H1 (cell line): Measurements from ENCODE around the gene TBC1D22B. TPM values are rescaled to one million over a fixed set of nuclear protein-coding genes. Genes with fewer than 3 reads are reported as not detected.

Source experiments
- CTCF ChIA-PET: fragments of 300-600 bp; sonication (Branson Sonifier 250); formaldehyde crosslinking; loops from one replicate; lab custom pipeline; 2021; ENCODE audit not compliant: partially characterized antibody; lab: Charles Lee
- POLR2A ChIA-PET: fragments of 300-600 bp; sonication (Branson Sonifier 250); formaldehyde crosslinking; loops from one replicate; lab custom pipeline; 2021; ENCODE audit warnings: inconsistent platforms; ENCODE audit not compliant: partially characterized antibody; lab: Charles Lee
- DNase-seq, 2 experiments: peaks; one replicate each; pipeline versions ENCODE4 v3.0.0 to v3.0.0-alpha.2; 2010 to 2022; ENCODE audit warnings: low spot score in 2 of 2, low read depth in 1 of 2, mixed read lengths in 1 of 2
- FAIRE-seq: peaks from 2 replicates; lab custom pipeline; 2011; peaks lifted over from hg19 to GRCh38; lab: Jason Lieb, UNC
- H2AFZ ChIP-seq: 2 replicates; pipeline ENCODE4 v1.8.1; 2012; ENCODE audit warnings: low read length, inconsistent platforms
- H2AK5ac ChIP-seq: 2 replicates; pipeline ENCODE4 v1.6.1; 2013; ENCODE audit warnings: low read depth, low read length
- H2BK120ac ChIP-seq: replicated peaks from 2 replicates; pipeline ENCODE3; 2013; ENCODE audit warnings: low read depth, low read length, inconsistent platforms
- H2BK12ac ChIP-seq: 2 replicates; pipeline ENCODE4 v1.6.1; 2013; ENCODE audit warnings: low read depth, low read length
- H2BK15ac ChIP-seq: 2 replicates; pipeline ENCODE4 v1.6.1; 2013; ENCODE audit warnings: low read length
- H2BK20ac ChIP-seq: 2 replicates; pipeline ENCODE4 v1.6.1; 2013; ENCODE audit warnings: low read length
- H2BK5ac ChIP-seq: 2 replicates; pipeline ENCODE4 v1.6.1; 2013; ENCODE audit warnings: low read depth, low read length
- H3K14ac ChIP-seq: 2 replicates; pipeline ENCODE4 v1.6.1; 2013; ENCODE audit warnings: inconsistent platforms; ENCODE audit not compliant: insufficient read length
- H3K18ac ChIP-seq: 2 replicates; pipeline ENCODE4 v1.6.1; 2013; ENCODE audit warnings: low read length; ENCODE audit errors: extremely low read depth
- H3K23ac ChIP-seq: 2 replicates; pipeline ENCODE4 v1.6.1; 2013; ENCODE audit warnings: inconsistent platforms; ENCODE audit not compliant: insufficient read length
- H3K23me2 ChIP-seq: 2 replicates; pipeline ENCODE4 v1.6.1; 2013; ENCODE audit warnings: low read depth, low read length
- H3K27ac ChIP-seq: 2 replicates; pipeline ENCODE4 v1.6.1; 2011; ENCODE audit warnings: low read depth, low read length, inconsistent platforms
- H3K27me3 ChIP-seq, 4 experiments: replicated peaks in 1 of 4; 1 replicate in 1 of 4; 2 replicates in 3 of 4; pipeline versions ENCODE4 v1.6.1 to v1.8.1; 2011 to 2013; ENCODE audit warnings: low read length in 3 of 4, mild to moderate bottlenecking in 3 of 4, inconsistent platforms in 2 of 4, mixed read lengths in 2 of 4, moderate library complexity in 1 of 4; ENCODE audit not compliant: control insufficient read depth in 3 of 4, insufficient read depth in 3 of 4; ENCODE audit errors: extremely low read depth in 1 of 4
- H3K36me3 ChIP-seq, 4 experiments: 2 replicates each; pipeline versions ENCODE4 v1.6.1 to v1.8.1; 2011 to 2013; ENCODE audit warnings: mild to moderate bottlenecking in 4 of 4, low read length in 3 of 4, moderate library complexity in 2 of 4, control low read depth in 1 of 4, inconsistent platforms in 1 of 4; ENCODE audit not compliant: insufficient read depth in 4 of 4, control insufficient read depth in 2 of 4
- H3K4ac ChIP-seq: replicated peaks from 2 replicates; pipeline ENCODE3; 2013; ENCODE audit warnings: low read length, low read depth, mixed read lengths, inconsistent platforms; ENCODE audit not compliant: insufficient read length
- H3K4me1 ChIP-seq, 4 experiments: replicated peaks in 1 of 4; 1 replicate in 1 of 4; 2 replicates in 3 of 4; pipeline versions ENCODE4 v1.6.1 to v1.8.1; 2011 to 2013; ENCODE audit warnings: low read length in 3 of 4, inconsistent platforms in 2 of 4, mixed read lengths in 1 of 4; ENCODE audit not compliant: insufficient read depth in 4 of 4, control insufficient read depth in 3 of 4
- H3K4me2 ChIP-seq, 2 experiments: 2 replicates each; pipeline versions ENCODE4 v1.6.1 to v1.8.1; 2011 to 2013; ENCODE audit warnings: low read depth in 2 of 2, low read length in 2 of 2, control low read depth in 1 of 2, inconsistent platforms in 1 of 2, mild to moderate bottlenecking in 1 of 2; ENCODE audit not compliant: insufficient read depth in 1 of 2
- H3K4me3 ChIP-seq, 4 experiments: fragments of 200-600, 300-600 bp in 1 of 4; sonication (generic), shearing (Covaris generic), sonication (Bioruptor Twin) in 1 of 4; 2 replicates each; pipeline versions ENCODE4 v1.5.1 to v1.8.1; 2011 to 2016; ENCODE audit warnings: low read length in 4 of 4, low read depth in 3 of 4, control low read depth in 2 of 4, inconsistent platforms in 2 of 4, mild to moderate bottlenecking in 2 of 4, mixed read lengths in 1 of 4, moderate library complexity in 1 of 4; ENCODE audit not compliant: insufficient read depth in 2 of 4; ENCODE audit errors: extremely low read depth in 1 of 4
- H3K56ac ChIP-seq: replicated peaks from 2 replicates; pipeline ENCODE3; 2013; ENCODE audit warnings: low read depth, mild to moderate bottlenecking, mixed read lengths, low read length, inconsistent platforms; ENCODE audit not compliant: insufficient read length
- H3K79me1 ChIP-seq: 2 replicates; pipeline ENCODE4 v1.6.1; 2013; ENCODE audit warnings: low read depth, low read length, control low read depth
- H3K79me2 ChIP-seq, 2 experiments: 2 replicates each; pipeline versions ENCODE4 v1.6.1 to v1.8.1; 2012 to 2013; ENCODE audit warnings: low read length in 2 of 2, mild to moderate bottlenecking in 2 of 2, inconsistent platforms in 1 of 2; ENCODE audit not compliant: insufficient read depth in 2 of 2, control insufficient read depth in 1 of 2
- H3K9ac ChIP-seq, 4 experiments: replicated peaks in 1 of 4; 1 replicate in 1 of 4; 2 replicates in 3 of 4; pipeline versions ENCODE4 v1.6.1 to v1.8.1; 2011 to 2013; ENCODE audit warnings: low read depth in 3 of 4, low read length in 3 of 4, control low read depth in 2 of 4, mild to moderate bottlenecking in 2 of 4, moderate library complexity in 2 of 4, inconsistent platforms in 1 of 4; ENCODE audit errors: extremely low read depth in 1 of 4
- H3K9me3 ChIP-seq, 2 experiments: 2 replicates each; pipeline versions ENCODE4 v1.6.1 to v1.8.1; 2012 to 2013; ENCODE audit warnings: mild to moderate bottlenecking in 2 of 2, moderate library complexity in 2 of 2, control low read depth in 1 of 2, inconsistent platforms in 1 of 2, low read depth in 1 of 2, low read length in 1 of 2, mixed read lengths in 1 of 2; ENCODE audit not compliant: insufficient read depth in 2 of 2
- H4K20me1 ChIP-seq, 2 experiments: replicated peaks in 1 of 2; 2 replicates each; pipeline versions ENCODE3 to v1.8.1; 2011 to 2013; ENCODE audit warnings: inconsistent platforms in 2 of 2, low read length in 2 of 2, mild to moderate bottlenecking in 1 of 2; ENCODE audit not compliant: insufficient read depth in 2 of 2, control insufficient read depth in 1 of 2
- H4K5ac ChIP-seq: 2 replicates; pipeline ENCODE4 v1.6.1; 2013; ENCODE audit warnings: low read length, low read depth, mixed read lengths, inconsistent platforms; ENCODE audit not compliant: insufficient read length
- H4K8ac ChIP-seq: 2 replicates; pipeline ENCODE4 v1.8.0; 2013; ENCODE audit warnings: mild to moderate bottlenecking, moderate library complexity, low read length, inconsistent platforms; ENCODE audit not compliant: insufficient read depth; ENCODE audit errors: extremely low read depth
- H4K91ac ChIP-seq: replicated peaks from 2 replicates; pipeline ENCODE3; 2013; ENCODE audit warnings: low read length, mixed read lengths, inconsistent platforms; ENCODE audit not compliant: insufficient read length
- NRF1 ChIP-seq: IDR thresholded peaks from 2 replicates; pipeline ENCODE4 v1.6.1; 2011; ENCODE audit warnings: mild to moderate bottlenecking, low read depth, low read length, improper control_type of control experiment
- WGBS, 2 experiments: shearing (Covaris generic) in 1 of 2; methylation state at CpG; one replicate each; pipeline versions ENCODE4 v1.1.6 to v1.1.7; 2013 to 2015; ENCODE audit warnings: low lambda C conversion rate in 2 of 2, mixed read lengths in 2 of 2, inconsistent platforms in 1 of 2, low coverage in 1 of 2, missing lambda C conversion rate in 1 of 2; ENCODE audit not compliant: insufficient replicate concordance in 2 of 2, insufficient coverage in 1 of 2, insufficient read length in 1 of 2; ENCODE audit errors: extremely low coverage in 1 of 2, missing lambda C conversion rate in 1 of 2; 5-methylcytosine and 5-hydroxymethylcytosine counted together
- polyA plus RNA-seq, 7 experiments: library from polyadenylated mRNA; depleted of rRNA in 3 of 7; stranded (reverse) in 5 of 7; unstranded in 2 of 7; fragments of >200 nt in 5 of 7; fragments of 200-250 nt in 2 of 7; gene quantifications; 1 replicate in 5 of 7; 2 replicates in 1 of 7; 4 replicates in 1 of 7; pipeline versions ENCODE4 v1.2.1 to v1.2.3, GENCODE V29; 2011 to 2013; ENCODE audit warnings: missing spikeins in 2 of 7, mixed read lengths in 2 of 7
- total RNA-seq: library from RNA; stranded (reverse); fragmentation: NEBNext Ultra II Directional; extraction: Animal tissue kit (Norgen Biotek cat#: 25700); gene quantifications from 2 replicates; pipeline ENCODE4 v1.2.1, GENCODE V29; 2021

The TBC1D22B gene
- total and polyA plus RNA-seq, 2 of the 8 experiments (the other 6 are each of a cell fraction or from before 2014, with no cell fraction given): 10.1 to 17.4 TPM

DNA sequence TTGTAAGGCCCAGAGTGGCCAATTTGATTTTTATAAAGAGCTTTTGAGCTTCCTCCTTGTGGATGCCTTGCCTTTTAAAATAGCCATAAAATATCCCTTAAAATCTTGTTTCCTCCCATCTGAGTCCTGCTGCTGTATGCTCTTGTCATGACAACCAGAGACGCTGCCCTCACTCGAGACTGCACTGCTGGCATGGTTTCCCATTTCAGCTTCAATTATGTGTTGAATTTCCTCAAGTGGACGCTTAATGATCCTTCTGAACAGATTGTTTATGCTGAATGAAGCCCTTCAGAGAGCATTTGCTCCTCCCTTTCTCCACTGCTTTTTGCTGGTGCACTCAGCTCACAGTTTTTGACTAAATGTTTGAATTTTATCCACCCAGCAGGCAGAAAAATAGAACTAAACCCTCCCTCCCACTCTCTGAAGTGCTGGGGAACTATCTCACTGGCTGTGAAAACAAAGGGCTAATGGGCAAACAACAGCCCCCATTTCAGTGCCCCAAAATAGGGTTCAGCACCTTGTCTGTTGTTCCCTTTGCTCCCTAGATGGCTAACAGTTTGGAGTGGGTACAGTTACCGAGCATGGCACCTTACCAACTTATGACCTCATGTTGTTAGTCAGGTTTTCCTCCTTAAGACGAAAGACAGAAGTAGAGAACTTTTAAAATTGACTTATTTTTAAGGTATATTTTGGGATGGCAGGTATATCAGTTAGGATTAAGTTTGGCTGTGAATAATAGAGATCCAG is 50.7 kb downstream of the TBC1D22B start:
- no peak overlapping the region for H4K5ac ChIP-seq
- H3K27ac ChIP-seq: no peak overlapping the region
- H3K56ac ChIP-seq: no peak overlapping the region
- ChIA-PET POLR2A (interaction anchor here (0.6 to 1.4 kb wide), 2 partner anchors 11 to 233 kb away, joined by 3 to 4 read pairs; no protein-coding TSS in a partner anchor), CTCF (interaction anchor here (0.6 to 2.9 kb wide), 6 partner anchors 12 to 643 kb away, joined by 3 to 7 read pairs (median 3); no protein-coding TSS in a partner anchor)
- H3K4me1 ChIP-seq: no peaks in the 10 kb centered on the region
- H2BK15ac ChIP-seq: no peak overlapping the region
- no peaks in the 10 kb centered on the region for H3K79me2 ChIP-seq
- no peak overlapping the region for H4K8ac ChIP-seq
- peaks cover 2 to 12% (median 6%) of the 10 kb centered on the region in 4 experiments; a peak in 5 of 8 replicates for H3K36me3 ChIP-seq
- no peak overlapping the region for H3K23ac ChIP-seq
- H3K4me3 ChIP-seq: no peak overlapping the region
- H3K27me3 ChIP-seq: no peaks in the 10 kb centered on the region
- no peak overlapping the region for H3K4ac ChIP-seq
- H2BK12ac ChIP-seq: no peak overlapping the region
- H3K14ac ChIP-seq: no peak overlapping the region
- no peak overlapping the region for H4K91ac ChIP-seq
- H3K4me2 ChIP-seq: no peak overlapping the region
- H2AK5ac ChIP-seq: no peak overlapping the region
- no peak for FAIRE-seq
- no peak overlapping the region for H3K18ac ChIP-seq
- H3K23me2 ChIP-seq: no peaks in the 10 kb centered on the region
- DNase-seq: no peak
- peaks cover 0 to 4% of the 10 kb centered on the region in 2 experiments for H4K20me1 ChIP-seq
- H2BK20ac ChIP-seq: no peak overlapping the region
- H3K79me1 ChIP-seq: no peaks in the 10 kb centered on the region
- no peaks in the 10 kb centered on the region for H3K9me3 ChIP-seq
- H2BK5ac ChIP-seq: no peak overlapping the region
- WGBS, 2 experiments: 84% methylated on average over 5 of the region's 5 CpGs; no CpG with 5 or more reads in 1 of the 2 experiments
- no peak overlapping the region for H2BK120ac ChIP-seq
- H3K9ac ChIP-seq: no peak overlapping the region
- H2AFZ ChIP-seq: no peak overlapping the region
- no peak for TF ChIP-seq NRF1
